ENCODE measurements around the gene PDE6B. TPM values are rescaled to one million over a fixed set of nuclear protein-coding genes. Genes with fewer than 3 reads are reported as not detected.

Gene PDE6B
- polyA plus RNA-seq, 2 donors, result 0.41 to 0.89 TPM

DNA sequence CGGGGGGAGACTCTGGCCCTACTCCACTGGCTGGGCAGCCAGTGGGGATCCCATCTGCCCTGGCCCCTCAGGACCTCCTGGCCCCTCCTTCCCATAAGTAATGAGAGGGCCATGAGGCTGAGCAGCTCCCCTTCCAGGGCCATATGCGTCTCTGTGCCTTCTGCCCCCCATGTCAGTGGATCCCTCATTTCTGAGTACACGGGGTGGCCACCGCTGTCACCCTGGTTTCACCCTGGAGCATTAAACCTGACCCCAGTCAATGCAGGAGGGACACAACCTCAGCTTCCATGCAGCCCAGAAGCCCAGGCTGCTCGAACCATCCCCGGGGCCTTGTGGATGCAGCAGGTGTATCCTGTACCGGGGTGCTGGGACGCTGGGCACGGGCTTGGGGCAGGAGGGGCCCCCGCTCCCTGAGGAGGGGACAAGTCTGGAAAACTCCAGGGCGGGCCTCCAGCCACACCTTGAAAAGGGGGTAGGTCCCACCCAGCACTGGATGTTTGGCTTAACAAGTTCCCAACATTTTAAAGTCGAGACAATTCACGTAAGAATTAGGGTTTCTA, 24.5 kb downstream of the PDE6B start:
- H3K4me1 ChIP-seq (ENCODE audit: control insufficient read depth in 2 of 2, insufficient read depth in 2 of 2, low read length in 1 of 2), result peaks cover 0 to 7% of the 10 kb centered on the region in 2 donors
- H3K27ac ChIP-seq (ENCODE audit: low read depth in 2 of 2, low read length in 1 of 2), result no peak overlapping the region
- peaks cover 0 to 2% of the 10 kb centered on the region in 2 donors for H3K27me3 ChIP-seq (ENCODE audit: control insufficient read depth in 1 of 2, insufficient read depth in 2 of 2, low read length in 2 of 2)
- H3K4me3 ChIP-seq (ENCODE audit: low read depth in 1 of 2, low read length in 2 of 2), result no peak overlapping the region
- no peaks in the 10 kb centered on the region for H3K36me3 ChIP-seq (ENCODE audit: control insufficient read depth in 2 of 2, insufficient read depth in 2 of 2, low read length in 1 of 2)
- peaks cover 0 to 3% of the 10 kb centered on the region in 2 donors for H3K9me3 ChIP-seq (ENCODE audit: control insufficient read depth in 2 of 2, insufficient read depth in 1 of 2, low read depth in 1 of 2, low read length in 1 of 2)
- 88 to 93% methylated on average over 13 of the region's 13 CpGs for WGBS, 2 donors

GRCh38 chr4:650461-650860, 25.1 kb downstream of the PDE6B start:
- H3K4me1 ChIP-seq (ENCODE audit: control insufficient read depth in 2 of 2, insufficient read depth in 2 of 2, low read length in 1 of 2), result peaks cover 0 to 7% of the 10 kb centered on the region in 2 donors
- no peak overlapping the region for H3K4me3 ChIP-seq (ENCODE audit: low read depth in 1 of 2, low read length in 2 of 2)
- WGBS, 2 donors, result 77 to 79% methylated on average over 18 of the region's 18 CpGs
- H3K27me3 ChIP-seq (ENCODE audit: control insufficient read depth in 1 of 2, insufficient read depth in 2 of 2, low read length in 2 of 2), result peaks cover 0 to 2% of the 10 kb centered on the region in 2 donors
- H3K27ac ChIP-seq (ENCODE audit: low read depth in 2 of 2, low read length in 1 of 2), result no peak overlapping the region
- no peaks in the 10 kb centered on the region for H3K36me3 ChIP-seq (ENCODE audit: control insufficient read depth in 2 of 2, insufficient read depth in 2 of 2, low read length in 1 of 2)
- H3K9me3 ChIP-seq (ENCODE audit: control insufficient read depth in 2 of 2, insufficient read depth in 1 of 2, low read depth in 1 of 2, low read length in 1 of 2), result peaks cover 0 to 3% of the 10 kb centered on the region in 2 donors

DNA sequence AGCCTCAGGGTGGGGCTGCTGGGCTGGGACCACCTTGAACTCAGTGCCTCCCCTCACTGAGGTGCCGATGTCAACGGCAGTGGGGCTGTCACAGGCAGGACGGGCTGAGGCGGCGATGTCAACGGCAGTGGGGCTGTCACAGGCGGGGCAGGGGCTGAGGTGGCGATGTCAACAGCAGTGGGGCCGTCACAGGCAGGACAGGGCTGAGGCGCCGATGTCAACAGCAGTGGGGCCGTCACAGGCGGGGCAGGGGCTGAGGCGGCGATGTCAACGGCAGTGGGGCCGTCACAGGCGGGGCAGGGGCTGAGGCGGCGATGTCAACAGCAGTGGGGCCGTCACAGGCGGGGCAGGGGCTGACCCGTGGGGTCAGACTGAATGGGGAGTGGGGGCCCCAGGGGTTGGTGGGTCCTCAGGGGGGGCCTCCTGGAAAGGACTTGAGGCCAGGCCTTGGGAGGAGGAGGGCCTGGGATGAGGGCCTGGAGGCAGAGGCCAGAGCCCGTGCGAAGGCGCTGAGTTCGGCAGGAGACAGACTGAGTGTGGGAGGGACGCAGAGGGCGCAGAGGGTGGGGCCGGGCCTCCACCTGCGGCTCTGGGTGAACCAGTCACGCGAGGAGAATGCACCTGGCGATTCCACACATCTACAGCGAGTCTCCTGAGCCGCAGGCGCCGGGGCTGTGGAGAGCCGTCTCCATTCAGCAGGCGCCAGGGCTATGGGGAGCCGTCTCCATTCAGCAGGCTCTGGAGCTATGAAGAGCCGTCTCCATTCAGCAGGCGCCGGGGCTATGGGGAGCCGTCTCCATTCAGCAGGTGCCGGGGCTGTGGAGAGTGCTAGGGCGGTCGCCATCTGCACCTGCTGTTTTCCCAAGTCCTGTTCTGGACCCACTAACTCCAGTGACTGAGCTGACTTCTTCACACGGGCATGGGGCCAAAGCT, 25.8 kb downstream of the PDE6B start:
- H3K27ac ChIP-seq (ENCODE audit: low read depth in 2 of 2, low read length in 1 of 2), result no peak overlapping the region
- H3K4me3 ChIP-seq (ENCODE audit: low read depth in 1 of 2, low read length in 2 of 2), result no peak overlapping the region
- WGBS, 2 donors, result 24 to 34% methylated on average over 44 to 49 of the region's 49 CpGs
- no peaks in the 10 kb centered on the region for H3K36me3 ChIP-seq (ENCODE audit: control insufficient read depth in 2 of 2, insufficient read depth in 2 of 2, low read length in 1 of 2)
- H3K27me3 ChIP-seq (ENCODE audit: control insufficient read depth in 1 of 2, insufficient read depth in 2 of 2, low read length in 2 of 2), result peaks cover 0 to 2% of the 10 kb centered on the region in 2 donors
- H3K4me1 ChIP-seq (ENCODE audit: control insufficient read depth in 2 of 2, insufficient read depth in 2 of 2, low read length in 1 of 2), result peaks cover 0 to 7% of the 10 kb centered on the region in 2 donors
- H3K9me3 ChIP-seq (ENCODE audit: control insufficient read depth in 2 of 2, insufficient read depth in 1 of 2, low read depth in 1 of 2, low read length in 1 of 2), result peaks cover 0 to 3% of the 10 kb centered on the region in 2 donors

- Histone ChIP-seq H3K36me3 (ENCODE audit: control insufficient read depth in 2 of 2, insufficient read depth in 2 of 2, low read length in 1 of 2) (no peaks in the 10 kb centered on the region), H3K9me3 (ENCODE audit: control insufficient read depth in 2 of 2, insufficient read depth in 1 of 2, low read depth in 1 of 2, low read length in 1 of 2) (peaks cover 0 to 3% of the 10 kb centered on the region in 2 donors), H3K27ac (ENCODE audit: low read depth in 2 of 2, low read length in 1 of 2) (no peak overlapping the region), H3K4me1 (ENCODE audit: control insufficient read depth in 2 of 2, insufficient read depth in 2 of 2, low read length in 1 of 2) (peaks cover 0 to 7% of the 10 kb centered on the region in 2 donors), H3K4me3 (ENCODE audit: low read depth in 1 of 2, low read length in 2 of 2) (no peak overlapping the region), H3K27me3 (ENCODE audit: control insufficient read depth in 1 of 2, insufficient read depth in 2 of 2, low read length in 2 of 2) (peaks cover 0 to 2% of the 10 kb centered on the region in 2 donors)
- WGBS, 2 donors, result 63 to 66% methylated on average over 24 of the region's 24 CpGs
Observed at GRCh38 chr4:651884-652642, 26.7 kb downstream of the PDE6B start.

DNA sequence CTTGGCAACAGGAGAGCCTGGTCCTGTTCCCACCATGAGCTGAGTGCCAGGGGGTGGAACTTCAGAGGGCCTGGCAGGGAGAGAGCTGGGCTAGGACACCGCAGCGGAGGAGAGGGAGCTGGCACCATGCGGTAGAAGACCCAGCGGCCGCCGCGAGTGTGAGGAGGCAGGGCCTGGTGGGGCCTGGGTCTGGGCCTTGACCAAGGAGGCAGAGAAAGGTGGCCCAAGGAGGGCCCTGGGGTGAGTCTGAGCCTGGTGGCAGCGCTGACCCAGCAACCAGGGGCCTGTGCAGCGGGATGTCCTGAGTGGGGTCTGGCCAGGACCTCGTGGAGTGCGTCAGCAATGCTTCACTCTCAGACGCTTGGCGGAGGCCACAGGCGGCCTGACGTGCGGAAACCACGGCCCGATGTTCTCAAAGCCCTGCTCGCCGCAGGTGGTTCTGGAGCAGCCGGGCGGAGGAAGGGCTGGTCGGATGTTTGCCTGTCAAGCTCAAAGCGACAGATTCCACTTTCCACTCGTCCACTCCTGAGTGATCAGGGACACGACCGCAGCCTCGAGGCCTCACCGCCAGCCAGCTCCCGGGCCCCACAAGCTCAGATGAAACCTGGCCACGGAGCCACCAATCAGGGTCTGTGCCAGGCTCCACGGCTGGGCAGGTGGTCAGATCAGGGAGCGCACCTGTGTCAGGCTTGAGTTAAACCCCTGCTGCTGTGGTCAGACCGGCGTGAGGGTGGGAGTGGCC, 27.9 kb downstream of the PDE6B start:
- no peak overlapping the region for H3K27ac ChIP-seq (ENCODE audit: low read depth in 2 of 2, low read length in 1 of 2)
- H3K36me3 ChIP-seq (ENCODE audit: control insufficient read depth in 2 of 2, insufficient read depth in 2 of 2, low read length in 1 of 2), result no peaks in the 10 kb centered on the region
- 88 to 90% methylated on average over 35 of the region's 35 CpGs for WGBS, 2 donors
- H3K4me3 ChIP-seq (ENCODE audit: low read depth in 1 of 2, low read length in 2 of 2), result no peak overlapping the region
- H3K27me3 ChIP-seq (ENCODE audit: control insufficient read depth in 1 of 2, insufficient read depth in 2 of 2, low read length in 2 of 2), result peaks cover 0 to 2% of the 10 kb centered on the region in 2 donors
- H3K4me1 ChIP-seq (ENCODE audit: control insufficient read depth in 2 of 2, insufficient read depth in 2 of 2, low read length in 1 of 2), result peaks cover 0 to 9% of the 10 kb centered on the region in 2 donors
- peaks cover 0 to 3% of the 10 kb centered on the region in 2 donors for H3K9me3 ChIP-seq (ENCODE audit: control insufficient read depth in 2 of 2, insufficient read depth in 1 of 2, low read depth in 1 of 2, low read length in 1 of 2)

GRCh38 chr4:653831-654502, 28.6 kb downstream of the PDE6B start:
- 81 to 84% methylated on average over 29 of the region's 29 CpGs for WGBS, 2 donors
- Histone ChIP-seq H3K27me3 (ENCODE audit: control insufficient read depth in 1 of 2, insufficient read depth in 2 of 2, low read length in 2 of 2) (peaks cover 0 to 2% of the 10 kb centered on the region in 2 donors), H3K9me3 (ENCODE audit: control insufficient read depth in 2 of 2, insufficient read depth in 1 of 2, low read depth in 1 of 2, low read length in 1 of 2) (no peaks in the 10 kb centered on the region), H3K27ac (ENCODE audit: low read depth in 2 of 2, low read length in 1 of 2) (no peak overlapping the region), H3K4me1 (ENCODE audit: control insufficient read depth in 2 of 2, insufficient read depth in 2 of 2, low read length in 1 of 2) (peaks cover 0 to 9% of the 10 kb centered on the region in 2 donors), H3K4me3 (ENCODE audit: low read depth in 1 of 2, low read length in 2 of 2) (no peak overlapping the region), H3K36me3 (ENCODE audit: control insufficient read depth in 2 of 2, insufficient read depth in 2 of 2, low read length in 1 of 2) (no peaks in the 10 kb centered on the region)

GRCh38 chr4:654503-654845, 29.1 kb downstream of the PDE6B start:
- WGBS, 2 donors, result 90 to 93% methylated on average over 17 of the region's 17 CpGs
- Histone ChIP-seq H3K27me3 (ENCODE audit: control insufficient read depth in 1 of 2, insufficient read depth in 2 of 2, low read length in 2 of 2) (peaks cover 0 to 2% of the 10 kb centered on the region in 2 donors), H3K27ac (ENCODE audit: low read depth in 2 of 2, low read length in 1 of 2) (no peak overlapping the region), H3K36me3 (ENCODE audit: control insufficient read depth in 2 of 2, insufficient read depth in 2 of 2, low read length in 1 of 2) (no peaks in the 10 kb centered on the region), H3K9me3 (ENCODE audit: control insufficient read depth in 2 of 2, insufficient read depth in 1 of 2, low read depth in 1 of 2, low read length in 1 of 2) (no peaks in the 10 kb centered on the region), H3K4me1 (ENCODE audit: control insufficient read depth in 2 of 2, insufficient read depth in 2 of 2, low read length in 1 of 2) (peaks cover 0 to 9% of the 10 kb centered on the region in 2 donors), H3K4me3 (ENCODE audit: low read depth in 1 of 2, low read length in 2 of 2) (no peak overlapping the region)

DNA sequence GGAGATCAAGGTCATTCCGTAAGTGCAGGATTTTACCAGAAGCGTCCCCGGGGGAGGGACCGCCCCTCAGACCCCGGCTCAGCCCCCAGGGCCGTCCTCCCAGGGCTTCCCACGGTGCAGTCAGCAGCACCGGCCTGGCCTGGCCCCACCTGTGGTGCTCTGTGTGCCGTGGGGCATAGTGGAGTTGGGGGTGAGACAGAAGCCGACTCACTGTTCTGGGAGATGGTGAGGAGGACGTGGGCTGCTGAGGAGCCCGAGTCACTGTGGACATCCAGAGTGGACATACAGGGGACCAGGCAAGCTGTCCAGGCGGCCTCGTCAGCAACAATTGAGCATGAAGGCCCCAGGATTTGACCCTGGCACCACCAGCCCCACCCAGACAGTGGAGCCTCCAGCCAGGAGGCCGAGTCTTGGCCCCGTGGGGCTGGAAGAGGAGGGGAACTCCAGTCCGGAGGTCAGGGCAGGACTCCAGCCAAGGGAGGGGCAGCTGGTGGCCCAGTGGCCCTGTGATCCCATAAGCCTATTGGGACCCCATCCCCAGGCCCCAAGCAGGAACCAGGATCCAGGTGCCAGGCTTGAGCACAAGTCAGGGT, 29.6 kb downstream of the PDE6B start:
- H3K4me1 ChIP-seq (ENCODE audit: control insufficient read depth in 2 of 2, insufficient read depth in 2 of 2, low read length in 1 of 2), result peaks cover 0 to 9% of the 10 kb centered on the region in 2 donors
- H3K36me3 ChIP-seq (ENCODE audit: control insufficient read depth in 2 of 2, insufficient read depth in 2 of 2, low read length in 1 of 2), result no peaks in the 10 kb centered on the region
- no peak overlapping the region for H3K27ac ChIP-seq (ENCODE audit: low read depth in 2 of 2, low read length in 1 of 2)
- H3K4me3 ChIP-seq (ENCODE audit: low read depth in 1 of 2, low read length in 2 of 2), result no peak overlapping the region
- H3K9me3 ChIP-seq (ENCODE audit: control insufficient read depth in 2 of 2, insufficient read depth in 1 of 2, low read depth in 1 of 2, low read length in 1 of 2), result no peaks in the 10 kb centered on the region
- WGBS, 2 donors, result 53 to 56% methylated on average over 17 of the region's 17 CpGs
- peaks cover 0 to 2% of the 10 kb centered on the region in 2 donors for H3K27me3 ChIP-seq (ENCODE audit: control insufficient read depth in 1 of 2, insufficient read depth in 2 of 2, low read length in 2 of 2)
